ENCODE measurements around the gene NOS1AP. TPM values are rescaled to one million over a fixed set of nuclear protein-coding genes. Genes with fewer than 3 reads are reported as not detected.

NOS1AP gene
- total RNA-seq, 1 experiment from 2014 or later, result 5.3 TPM

GRCh38 chr1:162373541-162374260 is 304.2 kb downstream of the NOS1AP start:
- no peaks in the 10 kb centered on the region for H3K9me2 ChIP-seq (ENCODE audit: insufficient read depth)
- H3K4me1 ChIP-seq (ENCODE audit: control insufficient read depth in 1 of 2, insufficient read depth in 2 of 2, low read length in 2 of 2), result peaks cover 13 to 27% of the 10 kb centered on the region in 2 experiments
- H3K36me3 ChIP-seq (ENCODE audit: control insufficient read depth in 1 of 2, insufficient read depth in 2 of 2, low read length in 2 of 2), result no peaks in the 10 kb centered on the region
- 0 out of 4 replicates have a peak overlapping the region, but pooled peaks of 1 of the 2 experiments have one; percentile 12 for H3K4me3 ChIP-seq (replicated peaks in 1 of 2; ENCODE audit: low read depth in 1 of 2, low read length in 2 of 2)
- H3K9me3 ChIP-seq (ENCODE audit: control insufficient read depth in 1 of 2, insufficient read depth in 1 of 2, low read depth in 1 of 2, low read length in 2 of 2), result no peaks in the 10 kb centered on the region
- no peaks in the 10 kb centered on the region for H4K20me1 ChIP-seq (ENCODE audit: insufficient read depth)
- BruUV-seq (replicated peaks), result no TSS peak
- ChIA-PET CTCF (no interaction called here), RAD21 (ENCODE audit: low non-redundant PET in 1 of 2, low total read pairs in 2 of 2, uncharacterized antibody in 2 of 2, unreplicated experiment in 2 of 2) (no interaction called here), POLR2A (no interaction called here)
- TF ChIP-seq MAX (IDR thresholded peaks at IDR 0.05) (no peak), EGR1 (IDR thresholded peaks at IDR 0.05; ENCODE audit: low read depth) (no peak), FOSL1 (IDR thresholded peaks at IDR 0.05; ENCODE audit: low read depth) (peak; percentile 24; the same call in 1 of the 2 replicates), ZBTB33 (IDR thresholded peaks at IDR 0.05; ENCODE audit: extremely low read depth, insufficient replicate concordance, low read length) (no peak)
- H3K4me2 ChIP-seq (ENCODE audit: low read length), result peak overlapping the region; percentile 69
- H3K27me3 ChIP-seq (ENCODE audit: insufficient read depth, low read length), result no peaks in the 10 kb centered on the region
- H3K27ac ChIP-seq (ENCODE audit: low read depth, low read length), result no peak overlapping the region
- H2AFZ ChIP-seq (ENCODE audit: low read depth, low read length, poor library complexity, severe bottlenecking), result no peak overlapping the region
- DNase-seq (ENCODE audit: low read depth, low spot score) (peak; percentile 58), ATAC-seq (peak; percentile 93)
- intact Hi-C loops (cut with micrococcal nuclease), result no loop called here
- H3K9ac ChIP-seq (ENCODE audit: low read length), result no peak overlapping the region
- H3K79me2 ChIP-seq (ENCODE audit: insufficient read depth, low read length), result no peaks in the 10 kb centered on the region

GRCh38 chr1:162374406-162374805 is 304.9 kb downstream of the NOS1AP start:
- Histone ChIP-seq H3K4me1 (ENCODE audit: control insufficient read depth in 1 of 2, insufficient read depth in 2 of 2, low read length in 2 of 2) (peaks cover 13 to 27% of the 10 kb centered on the region in 2 experiments), H3K4me2 (ENCODE audit: low read length) (peak overlapping the region; percentile 69), H3K9me3 (ENCODE audit: control insufficient read depth in 1 of 2, insufficient read depth in 1 of 2, low read depth in 1 of 2, low read length in 2 of 2) (no peaks in the 10 kb centered on the region), H3K4me3 (replicated peaks in 1 of 2; ENCODE audit: low read depth in 1 of 2, low read length in 2 of 2) (0 out of 4 replicates have a peak overlapping the region, but pooled peaks of 1 of the 2 experiments have one; percentile 12), H4K20me1 (ENCODE audit: insufficient read depth) (no peaks in the 10 kb centered on the region), H2AFZ (ENCODE audit: low read depth, low read length, poor library complexity, severe bottlenecking) (no peak overlapping the region), H3K9ac (ENCODE audit: low read length) (no peak overlapping the region), H3K27me3 (ENCODE audit: insufficient read depth, low read length) (no peaks in the 10 kb centered on the region), H3K79me2 (ENCODE audit: insufficient read depth, low read length) (no peaks in the 10 kb centered on the region), H3K27ac (ENCODE audit: low read depth, low read length) (no peak overlapping the region), H3K36me3 (ENCODE audit: control insufficient read depth in 1 of 2, insufficient read depth in 2 of 2, low read length in 2 of 2) (no peaks in the 10 kb centered on the region), H3K9me2 (ENCODE audit: insufficient read depth) (no peaks in the 10 kb centered on the region)
- ChIA-PET RAD21 (ENCODE audit: low non-redundant PET in 1 of 2, low total read pairs in 2 of 2, uncharacterized antibody in 2 of 2, unreplicated experiment in 2 of 2) (no interaction called here), POLR2A (no interaction called here), CTCF (no interaction called here)
- no peak for DNase-seq (ENCODE audit: low read depth, low spot score)
- no TSS peak for BruUV-seq (replicated peaks)
- no peak for ATAC-seq
- intact Hi-C loops (cut with micrococcal nuclease), result no loop called here
- TF ChIP-seq SP1 (IDR thresholded peaks at IDR 0.05; ENCODE audit: low read depth) (no peak), YY1 (IDR thresholded peaks at IDR 0.05; ENCODE audit: extremely low read depth, insufficient replicate concordance, low read depth, low read length) (no peak), SIN3A (IDR thresholded peaks at IDR 0.05; ENCODE audit: low read depth) (no peak), REST (IDR thresholded peaks at IDR 0.05; ENCODE audit: low read depth) (no peak), ELF1 (IDR thresholded peaks at IDR 0.05; ENCODE audit: borderline replicate concordance, low read depth) (no peak), ZBTB33 (IDR thresholded peaks at IDR 0.05; ENCODE audit: extremely low read depth, insufficient replicate concordance, low read length) (no peak), ATF3 (IDR thresholded peaks at IDR 0.05) (no peak)
